ENCODE measurements around the gene CCBE1.
"Not testable (repeated sequence)": the region's sequence is repeated elsewhere in the genome, so short reads cannot be mapped to it uniquely, and the experiment has no call there.

CCBE1 gene

GRCh38 chr18:59740141-59740540, 42.9 kb upstream of the CCBE1 start:
- Histone ChIP-seq H3K4me1 (ENCODE audit: control insufficient read depth in 1 of 2, insufficient read depth in 2 of 2, low read length in 2 of 2) (peaks cover 3 to 8% of the 10 kb centered on the region in 2 experiments), H3K27me3 (ENCODE audit: insufficient read depth, low read length) (no peaks in the 10 kb centered on the region), H3K14ac (ENCODE audit: low read length) (no peak overlapping the region), H4K8ac (ENCODE audit: low read depth, low read length) (no peak overlapping the region), H3K4ac (ENCODE audit: low read depth, low read length) (no peak overlapping the region), H2BK5ac (ENCODE audit: low read depth, low read length, poor library complexity) (no peak overlapping the region), H3K27ac (ENCODE audit: low read depth, low read length) (no peak overlapping the region), H3K18ac (ENCODE audit: low read length) (no peak overlapping the region), H4K12ac (ENCODE audit: low read depth, low read length) (no peak overlapping the region), H2AK5ac (ENCODE audit: low read length) (no peak overlapping the region), H3K9me3 (ENCODE audit: insufficient read depth, low read depth, low read length) (no peaks in the 10 kb centered on the region), H4K91ac (ENCODE audit: low read depth, low read length) (no peak overlapping the region), H3K4me2 (ENCODE audit: low read length) (no peak overlapping the region), H2BK12ac (ENCODE audit: low read length) (no peak overlapping the region), H3K23ac (ENCODE audit: low read length) (no peak overlapping the region), H2BK120ac (ENCODE audit: insufficient read depth, low read length, poor library complexity) (no peak overlapping the region), H3K9ac (ENCODE audit: low read length) (no peak overlapping the region), H3K4me3 (ENCODE audit: low read depth, low read length) (no peak overlapping the region), H2AFZ (ENCODE audit: insufficient read depth, low read length, poor library complexity) (no peak overlapping the region), H3K36me3 (ENCODE audit: control insufficient read depth in 1 of 2, insufficient read depth in 2 of 2, low read length in 2 of 2) (no peaks in the 10 kb centered on the region), H3K79me1 (ENCODE audit: low read length) (peaks cover 2% of the 10 kb centered on the region), H3K79me2 (ENCODE audit: control insufficient read depth, insufficient read depth, low read length, poor library complexity) (no peaks in the 10 kb centered on the region)
- DNase-seq, result no peak

GRCh38 chr18:59737776-59738300, 40.6 kb upstream of the CCBE1 start:
- H4K12ac ChIP-seq (ENCODE audit: low read depth, low read length), result no peak overlapping the region
- WGBS (ENCODE audit: extremely low coverage, insufficient coverage, insufficient read length), result no CpG with 5 or more reads among the region's 3 CpGs

GRCh38 chr18:59737335-59737734, 40.1 kb upstream of the CCBE1 start:
- not testable (repeated sequence) for H3K79me1 ChIP-seq (ENCODE audit: low read length)

More at GRCh38 chr18:59737776-59738300, 40.6 kb upstream of the CCBE1 start:
- Histone ChIP-seq H2BK12ac (ENCODE audit: low read length) (no peak overlapping the region), H3K9ac (ENCODE audit: low read length) (no peak overlapping the region), H2AFZ (ENCODE audit: insufficient read depth, low read length, poor library complexity) (no peak overlapping the region), H4K8ac (ENCODE audit: low read depth, low read length) (no peak overlapping the region), H3K14ac (ENCODE audit: low read length) (no peak overlapping the region), H3K18ac (ENCODE audit: low read length) (no peak overlapping the region), H3K4me1 (ENCODE audit: control insufficient read depth in 1 of 2, insufficient read depth in 2 of 2, low read length in 2 of 2) (peaks cover 11% of the 10 kb centered on the region in 2 experiments), H4K91ac (ENCODE audit: low read depth, low read length) (no peak overlapping the region), H3K23ac (ENCODE audit: low read length) (no peak overlapping the region), H2BK5ac (ENCODE audit: low read depth, low read length, poor library complexity) (no peak overlapping the region), H3K4me3 (ENCODE audit: low read depth, low read length) (no peak overlapping the region), H3K27me3 (ENCODE audit: insufficient read depth, low read length) (no peaks in the 10 kb centered on the region), H3K27ac (ENCODE audit: low read depth, low read length) (no peak overlapping the region), H3K4ac (ENCODE audit: low read depth, low read length) (no peak overlapping the region), H3K9me3 (ENCODE audit: insufficient read depth, low read depth, low read length) (no peaks in the 10 kb centered on the region), H2AK5ac (ENCODE audit: low read length) (no peak overlapping the region), H2BK120ac (ENCODE audit: insufficient read depth, low read length, poor library complexity) (no peak overlapping the region), H3K36me3 (ENCODE audit: control insufficient read depth in 1 of 2, insufficient read depth in 2 of 2, low read length in 2 of 2) (no peaks in the 10 kb centered on the region), H3K79me1 (ENCODE audit: low read length) (peaks cover 2% of the 10 kb centered on the region), H3K4me2 (ENCODE audit: low read length) (no peak overlapping the region), H3K79me2 (ENCODE audit: control insufficient read depth, insufficient read depth, low read length, poor library complexity) (no peaks in the 10 kb centered on the region)
- DNase-seq, result no peak

GRCh38 chr18:59736061-59736460, 38.8 kb upstream of the CCBE1 start:
- no peak overlapping the region for H3K9ac ChIP-seq (ENCODE audit: low read length)
- H3K14ac ChIP-seq (ENCODE audit: low read length), result no peak overlapping the region
- peaks cover 2% of the 10 kb centered on the region for H3K79me1 ChIP-seq (ENCODE audit: low read length)
- no peak overlapping the region for H4K91ac ChIP-seq (ENCODE audit: low read depth, low read length)
- no peak overlapping the region for H2AK5ac ChIP-seq (ENCODE audit: low read length)
- no CpG with 5 or more reads among the region's 2 CpGs for WGBS (ENCODE audit: extremely low coverage, insufficient coverage, insufficient read length)
- no peaks in the 10 kb centered on the region for H3K79me2 ChIP-seq (ENCODE audit: control insufficient read depth, insufficient read depth, low read length, poor library complexity)
- no peak overlapping the region for H4K8ac ChIP-seq (ENCODE audit: low read depth, low read length)
- no peak overlapping the region for H3K4ac ChIP-seq (ENCODE audit: low read depth, low read length)
- H3K36me3 ChIP-seq (ENCODE audit: control insufficient read depth in 1 of 2, insufficient read depth in 2 of 2, low read length in 2 of 2), result no peaks in the 10 kb centered on the region
- DNase-seq, result no peak
- no peak overlapping the region for H4K12ac ChIP-seq (ENCODE audit: low read depth, low read length)
- H3K27me3 ChIP-seq (ENCODE audit: insufficient read depth, low read length), result no peaks in the 10 kb centered on the region
- no peak overlapping the region for H2AFZ ChIP-seq (ENCODE audit: insufficient read depth, low read length, poor library complexity)
- H2BK12ac ChIP-seq (ENCODE audit: low read length), result no peak overlapping the region
- H3K4me1 ChIP-seq (ENCODE audit: control insufficient read depth in 1 of 2, insufficient read depth in 2 of 2, low read length in 2 of 2), result peaks cover 11% of the 10 kb centered on the region in 2 experiments
- H2BK120ac ChIP-seq (ENCODE audit: insufficient read depth, low read length, poor library complexity), result no peak overlapping the region
- no peak overlapping the region for H2BK5ac ChIP-seq (ENCODE audit: low read depth, low read length, poor library complexity)
- H3K27ac ChIP-seq (ENCODE audit: low read depth, low read length), result no peak overlapping the region
- no peak overlapping the region for H3K4me2 ChIP-seq (ENCODE audit: low read length)
- H3K9me3 ChIP-seq (ENCODE audit: insufficient read depth, low read depth, low read length), result no peaks in the 10 kb centered on the region
- H3K23ac ChIP-seq (ENCODE audit: low read length), result no peak overlapping the region
- H3K4me3 ChIP-seq (ENCODE audit: low read depth, low read length), result no peak overlapping the region
- H3K18ac ChIP-seq (ENCODE audit: low read length), result no peak overlapping the region

More at GRCh38 chr18:59737335-59737734, 40.1 kb upstream of the CCBE1 start:
- not testable (repeated sequence) for H4K91ac ChIP-seq (ENCODE audit: low read depth, low read length); H3K4me2 ChIP-seq (ENCODE audit: low read length); H3K9ac ChIP-seq (ENCODE audit: low read length); H4K12ac ChIP-seq (ENCODE audit: low read depth, low read length); H2AFZ ChIP-seq (ENCODE audit: insufficient read depth, low read length, poor library complexity); H3K4ac ChIP-seq (ENCODE audit: low read depth, low read length); H3K9me3 ChIP-seq (ENCODE audit: insufficient read depth, low read depth, low read length); H3K18ac ChIP-seq (ENCODE audit: low read length); H2BK5ac ChIP-seq (ENCODE audit: low read depth, low read length, poor library complexity); H3K27ac ChIP-seq (ENCODE audit: low read depth, low read length); H3K23ac ChIP-seq (ENCODE audit: low read length); H3K14ac ChIP-seq (ENCODE audit: low read length); DNase-seq; H2BK120ac ChIP-seq (ENCODE audit: insufficient read depth, low read length, poor library complexity); H3K27me3 ChIP-seq (ENCODE audit: insufficient read depth, low read length); H3K36me3 ChIP-seq (ENCODE audit: control insufficient read depth in 1 of 2, insufficient read depth in 2 of 2, low read length in 2 of 2); H4K8ac ChIP-seq (ENCODE audit: low read depth, low read length); H3K79me2 ChIP-seq (ENCODE audit: control insufficient read depth, insufficient read depth, low read length, poor library complexity); H2BK12ac ChIP-seq (ENCODE audit: low read length); H2AK5ac ChIP-seq (ENCODE audit: low read length); H3K4me3 ChIP-seq (ENCODE audit: low read depth, low read length)
- H3K4me1 ChIP-seq (ENCODE audit: control insufficient read depth in 1 of 2, insufficient read depth in 2 of 2, low read length in 2 of 2), result peaks cover 11% of the 10 kb centered on the region in 2 experiments
- WGBS (ENCODE audit: extremely low coverage, insufficient coverage, insufficient read length), result no CpG with 5 or more reads among the region's 7 CpGs
